GM12878 (cell line): ENCODE measurements around the gene SCARB1. TPM values are rescaled to one million over a fixed set of nuclear protein-coding genes. Genes with fewer than 3 reads are reported as not detected.

Experiments used
- ATAC-seq: fragments of 200-7000 bp; cut with Tn5 transposase; 3 replicates; pipeline ENCODE4 v1.9.1; 2020; ENCODE audit warnings: mild to moderate bottlenecking, moderate library complexity
- BruUV-seq: library from RNA; stranded (reverse); fragments of 400-500 nt; replicated peaks from 2 replicates; lab custom pipeline; 2021; lab: Mats Ljungman, UMichigan
- CTCF ChIA-PET: fragments of 300-600 bp; sonication (Branson Sonifier 250); formaldehyde crosslinking; extraction: SDS; loops from one replicate; lab custom pipeline; 2021; ENCODE audit warnings: inconsistent platforms; lab: Yijun Ruan, JAX
- POLR2A ChIA-PET: fragments of 350-600 bp; formaldehyde crosslinking; extraction: SDS; loops from one replicate; lab custom pipeline; 2021; ENCODE audit warnings: inconsistent platforms; lab: Charles Lee
- RAD21 ChIA-PET: fragments of 300-600 bp; sonication (Branson Sonifier 250); formaldehyde crosslinking; loops from one replicate; lab custom pipeline; 2023; ENCODE audit warnings: antibody characterized with exemption; ENCODE audit not compliant: unreplicated experiment; lab: Charles Lee
- SMC1A ChIA-PET: fragments of 300-600 bp; sonication (Branson Sonifier 250); formaldehyde crosslinking; loops from one replicate; lab custom pipeline; 2023; ENCODE audit not compliant: unreplicated experiment, uncharacterized antibody; lab: Charles Lee
- DNase-seq: peaks from one replicate; pipeline ENCODE4 v3.0.0-alpha.2; 2011; ENCODE audit warnings: low read depth, low spot score
- FAIRE-seq: peaks from 3 replicates; lab custom pipeline; 2011; peaks lifted over from hg19 to GRCh38; lab: Jason Lieb, UNC
- H2AFZ ChIP-seq: 2 replicates; pipeline ENCODE4 v1.6.0; 2011; ENCODE audit warnings: low read depth, low read length, control low read depth; ENCODE audit not compliant: control insufficient read depth
- H3K27ac ChIP-seq: 2 replicates; pipeline ENCODE4 v1.5.1; 2011; ENCODE audit warnings: control low read depth; ENCODE audit not compliant: control insufficient read depth, insufficient read depth
- H3K27me3 ChIP-seq, 2 experiments: replicated peaks in 1 of 2; 2 replicates each; pipeline versions ENCODE4 v1.6.0 to v1.6.1; 2011; ENCODE audit warnings: low read length in 1 of 2; ENCODE audit not compliant: control insufficient read depth in 2 of 2, insufficient read depth in 2 of 2
- H3K36me3 ChIP-seq, 2 experiments: 2 replicates each; pipeline ENCODE4 v1.5.1; 2011; ENCODE audit warnings: low read length in 1 of 2; ENCODE audit not compliant: control insufficient read depth in 2 of 2, insufficient read depth in 2 of 2
- H3K4me1 ChIP-seq: 2 replicates; pipeline ENCODE4 v1.6.1; 2011; ENCODE audit warnings: mild to moderate bottlenecking, low read length, moderate library complexity, mixed read lengths; ENCODE audit not compliant: control insufficient read depth, insufficient read depth
- H3K4me2 ChIP-seq: 2 replicates; pipeline ENCODE4 v1.6.0; 2011; ENCODE audit warnings: control low read depth; ENCODE audit not compliant: control insufficient read depth, insufficient read depth
- H3K4me3 ChIP-seq: fragments of 200-600 bp; sonication (generic); 2 replicates; pipeline ENCODE4 v1.5.1; 2016
- H3K79me2 ChIP-seq: 2 replicates; pipeline ENCODE4 v1.6.0; 2011; ENCODE audit warnings: low read length; ENCODE audit not compliant: control insufficient read depth, insufficient read depth
- H3K9ac ChIP-seq: 2 replicates; pipeline ENCODE4 v1.8.0; 2011; ENCODE audit warnings: low read length, control low read depth, mixed read lengths; ENCODE audit not compliant: control insufficient read depth, insufficient read depth
- H3K9me3 ChIP-seq: replicated peaks from 3 replicates; pipeline ENCODE4 v1.5.1; 2011; ENCODE audit warnings: mild to moderate bottlenecking, low read length; ENCODE audit not compliant: control insufficient read depth, insufficient read depth
- H4K20me1 ChIP-seq: 2 replicates; pipeline ENCODE4 v1.6.0; 2011; ENCODE audit not compliant: control insufficient read depth, insufficient read depth
- ATF3 ChIP-seq: IDR thresholded peaks from 2 replicates; pipeline ENCODE4 v1.6.1; 2011; ENCODE audit warnings: low read depth, mild to moderate bottlenecking, low read length, moderate library complexity, borderline replicate concordance; ENCODE audit errors: extremely low read depth
- BMI1 ChIP-seq: fragments of 450-650 bp; IDR thresholded peaks from 2 replicates; pipeline ENCODE4 v1.6.1; 2016; ENCODE audit warnings: mild to moderate bottlenecking, moderate library complexity, borderline replicate concordance
- BRCA1 ChIP-seq: IDR thresholded peaks from 2 replicates; pipeline ENCODE4 v1.6.1; 2011; ENCODE audit warnings: low read depth, low read length, improper control_type of control experiment
- CBFB ChIP-seq: IDR thresholded peaks from 2 replicates; pipeline ENCODE4 v1.6.1; 2016; ENCODE audit warnings: antibody characterized with exemption, low read depth
- CHD2 ChIP-seq: IDR thresholded peaks from 2 replicates; pipeline ENCODE4 v1.6.1; 2011; ENCODE audit warnings: low read depth, low read length, improper control_type of control experiment, borderline replicate concordance
- EP300 ChIP-seq, 2 experiments: fragments of 150-350 bp in 1 of 2; IDR thresholded peaks; 2 replicates each; pipeline ENCODE4 v1.6.1; 2011 to 2012; ENCODE audit warnings: low read depth in 2 of 2, low read length in 2 of 2, borderline replicate concordance in 1 of 2, improper control_type of control experiment in 1 of 2, inconsistent platforms in 1 of 2; ENCODE audit not compliant: control insufficient read depth in 1 of 2
- JUND ChIP-seq: IDR thresholded peaks from 2 replicates; pipeline ENCODE4 v1.6.1; 2012; ENCODE audit warnings: low read depth, mild to moderate bottlenecking, low read length, improper control_type of control experiment, moderate library complexity
- MYC ChIP-seq: IDR thresholded peaks from 2 replicates; pipeline ENCODE4 v1.6.1; 2011; ENCODE audit warnings: mild to moderate bottlenecking, low read length, moderate library complexity, inconsistent platforms; ENCODE audit not compliant: insufficient read depth, insufficient replicate concordance, insufficient read length, severe bottlenecking
- PML ChIP-seq: IDR thresholded peaks from 2 replicates; pipeline ENCODE4 v1.6.1; 2012; ENCODE audit warnings: low read length, inconsistent platforms
- TCF3 ChIP-seq: IDR thresholded peaks from 2 replicates; pipeline ENCODE4 v1.6.1; 2012; ENCODE audit warnings: low read depth, mild to moderate bottlenecking, low read length, borderline replicate concordance; ENCODE audit not compliant: insufficient read depth
- YY1 ChIP-seq: IDR thresholded peaks from 2 replicates; pipeline ENCODE4 v1.6.1; 2011; ENCODE audit warnings: low read depth, mild to moderate bottlenecking, low read length
- WGBS: methylation state at CpG from one replicate; pipeline ENCODE4 v1.1.6; 2016; ENCODE audit warnings: low lambda C conversion rate; ENCODE audit not compliant: insufficient replicate concordance, insufficient coverage; ENCODE audit errors: missing lambda C conversion rate; 5-methylcytosine and 5-hydroxymethylcytosine counted together
- in situ Hi-C: fragments of 300-500 bp; cut with MboI; formaldehyde crosslinking; loops from 9 replicates; pipeline ENCODE4 v1.14.3; 2018; ENCODE audit warnings: mixed read lengths
- intact Hi-C: fragments of 100-400 bp; cut with micrococcal nuclease; formaldehyde crosslinking; loops from one replicate; pipeline ENCODE4 v1.14.2; 2022; ENCODE audit not compliant: unreplicated experiment
- polyA plus RNA-seq, 11 experiments: library from polyadenylated mRNA; depleted of rRNA in 4 of 11; unstranded in 6 of 11; stranded (reverse) in 5 of 11; fragments of >200 nt; fragmentation: Nextera tagmentation in 4 of 11; fragmentation: Illumina TruSeq in 1 of 11; extraction: Ambion mirVana in 4 of 11; extraction: Trizol in 1 of 11; gene quantifications; 1 replicate in 1 of 11; 2 replicates in 10 of 11; pipeline versions ENCODE4 v1.2.1 to v1.2.3, GENCODE V29; 2011 to 2016; ENCODE audit warnings: inconsistent platforms in 2 of 11, missing spikeins in 2 of 11, low read depth in 1 of 11
- total RNA-seq, 4 experiments: library from RNA; depleted of rRNA in 3 of 4; stranded (reverse); fragments of >200 nt in 3 of 4; fragmentation: Illumina TruSeq in 1 of 4; extraction: Trizol in 1 of 4; gene quantifications; 2 replicates each; pipeline versions ENCODE4 v1.2.1 to v1.2.3, GENCODE V29; 2013 to 2021
- TF ChIP-seq, protein P1 (sequence below): fragments of 450-650 bp; IDR thresholded peaks from 2 replicates; pipeline ENCODE4 v1.6.1; 2017; ENCODE audit warnings: mild to moderate bottlenecking, moderate library complexity
- TF ChIP-seq, protein P2 (sequence below): IDR thresholded peaks from 2 replicates; pipeline ENCODE4 v1.6.1; 2011; ENCODE audit warnings: low read depth, low read length, improper control_type of control experiment, borderline replicate concordance

SCARB1 gene
- total and polyA plus RNA-seq, 10 of the 15 experiments (the other 5 are each of a cell fraction or from before 2014, with no cell fraction given): 0.34 to 104 (median 63.1) TPM

DNA sequence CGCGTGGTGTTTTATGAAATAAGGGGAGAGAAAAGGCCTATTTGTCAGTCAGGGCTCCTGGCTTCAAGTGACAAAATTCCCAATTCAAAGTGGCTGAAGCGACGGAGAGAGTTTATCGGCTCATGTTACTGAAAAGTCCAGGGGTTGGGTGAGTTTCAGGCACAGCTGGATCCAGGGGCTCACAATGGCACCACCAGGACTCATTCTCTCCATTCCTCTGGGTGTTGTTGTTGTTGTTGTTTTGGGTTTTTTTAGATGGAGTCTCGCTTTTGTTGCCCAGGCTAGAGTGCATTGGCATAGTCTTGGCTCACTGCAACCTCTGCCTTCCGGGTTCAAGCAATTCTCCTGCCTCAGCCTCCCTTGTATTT lies 119.4 kb downstream of the SCARB1 start:
- in situ Hi-C loops (loop anchor here (10.0 kb wide), 1 partner anchor 59 kb away; no protein-coding TSS in a partner anchor), intact Hi-C loops (no loop called here)
- Histone ChIP-seq H4K20me1 (no peaks in the 10 kb centered on the region), H3K36me3 (no peaks in the 10 kb centered on the region), H3K4me2 (no peak overlapping the region), H3K9me3 (no peaks in the 10 kb centered on the region; the same call in 2 of the 3 replicates), H3K9ac (no peak overlapping the region), H3K79me2 (no peaks in the 10 kb centered on the region), H3K4me1 (peaks cover 6% of the 10 kb centered on the region), H3K27me3 (no peaks in the 10 kb centered on the region; a peak in 1 of 4 replicates), H3K4me3 (no peak overlapping the region), H2AFZ (peak overlapping the region; percentile 13; the same call in 1 of the 2 replicates), H3K27ac (no peak overlapping the region)
- ATAC-seq (no peak), FAIRE-seq (no peak), DNase-seq (no peak)
- SMC1A ChIA-PET: interaction anchor here (1.0 kb wide), 1 partner anchor 23 kb away, joined by 3 read pairs; no protein-coding TSS in a partner anchor
- CTCF ChIA-PET: no interaction called here
- POLR2A ChIA-PET: no interaction called here
- 80% methylated on average over 7 of the region's 7 CpGs for WGBS
- RAD21 ChIA-PET: no interaction called here
- BruUV-seq: no TSS peak
- TF ChIP-seq BMI1 (no peak), CHD2 (no peak), TCF3 (no peak), PML (no peak), BRCA1 (no peak), YY1 (no peak), CBFB (no peak), MYC (no peak), EP300 (IDR thresholded peaks at IDR 0.05; ENCODE audit: borderline replicate concordance in 1 of 2, control insufficient read depth in 1 of 2, low read depth in 2 of 2, low read length in 2 of 2) (no peak), JUND (no peak), ATF3 (no peak)
- TF ChIP-seq, protein P1, sequence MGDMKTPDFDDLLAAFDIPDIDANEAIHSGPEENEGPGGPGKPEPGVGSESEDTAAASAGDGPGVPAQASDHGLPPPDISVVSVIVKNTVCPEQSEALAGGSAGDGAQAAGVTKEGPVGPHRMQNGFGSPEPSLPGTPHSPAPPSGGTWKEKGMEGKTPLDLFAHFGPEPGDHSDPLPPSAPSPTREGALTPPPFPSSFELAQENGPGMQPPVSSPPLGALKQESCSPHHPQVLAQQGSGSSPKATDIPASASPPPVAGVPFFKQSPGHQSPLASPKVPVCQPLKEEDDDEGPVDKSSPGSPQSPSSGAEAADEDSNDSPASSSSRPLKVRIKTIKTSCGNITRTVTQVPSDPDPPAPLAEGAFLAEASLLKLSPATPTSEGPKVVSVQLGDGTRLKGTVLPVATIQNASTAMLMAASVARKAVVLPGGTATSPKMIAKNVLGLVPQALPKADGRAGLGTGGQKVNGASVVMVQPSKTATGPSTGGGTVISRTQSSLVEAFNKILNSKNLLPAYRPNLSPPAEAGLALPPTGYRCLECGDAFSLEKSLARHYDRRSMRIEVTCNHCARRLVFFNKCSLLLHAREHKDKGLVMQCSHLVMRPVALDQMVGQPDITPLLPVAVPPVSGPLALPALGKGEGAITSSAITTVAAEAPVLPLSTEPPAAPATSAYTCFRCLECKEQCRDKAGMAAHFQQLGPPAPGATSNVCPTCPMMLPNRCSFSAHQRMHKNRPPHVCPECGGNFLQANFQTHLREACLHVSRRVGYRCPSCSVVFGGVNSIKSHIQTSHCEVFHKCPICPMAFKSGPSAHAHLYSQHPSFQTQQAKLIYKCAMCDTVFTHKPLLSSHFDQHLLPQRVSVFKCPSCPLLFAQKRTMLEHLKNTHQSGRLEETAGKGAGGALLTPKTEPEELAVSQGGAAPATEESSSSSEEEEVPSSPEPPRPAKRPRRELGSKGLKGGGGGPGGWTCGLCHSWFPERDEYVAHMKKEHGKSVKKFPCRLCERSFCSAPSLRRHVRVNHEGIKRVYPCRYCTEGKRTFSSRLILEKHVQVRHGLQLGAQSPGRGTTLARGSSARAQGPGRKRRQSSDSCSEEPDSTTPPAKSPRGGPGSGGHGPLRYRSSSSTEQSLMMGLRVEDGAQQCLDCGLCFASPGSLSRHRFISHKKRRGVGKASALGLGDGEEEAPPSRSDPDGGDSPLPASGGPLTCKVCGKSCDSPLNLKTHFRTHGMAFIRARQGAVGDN: no peak
- TF ChIP-seq, protein P2, sequence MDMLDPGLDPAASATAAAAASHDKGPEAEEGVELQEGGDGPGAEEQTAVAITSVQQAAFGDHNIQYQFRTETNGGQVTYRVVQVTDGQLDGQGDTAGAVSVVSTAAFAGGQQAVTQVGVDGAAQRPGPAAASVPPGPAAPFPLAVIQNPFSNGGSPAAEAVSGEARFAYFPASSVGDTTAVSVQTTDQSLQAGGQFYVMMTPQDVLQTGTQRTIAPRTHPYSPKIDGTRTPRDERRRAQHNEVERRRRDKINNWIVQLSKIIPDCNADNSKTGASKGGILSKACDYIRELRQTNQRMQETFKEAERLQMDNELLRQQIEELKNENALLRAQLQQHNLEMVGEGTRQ: no peak
